ENCODE measurements around the gene CELF2.
"Not testable (repeated sequence)": the region's sequence is repeated elsewhere in the genome, so short reads cannot be mapped to it uniquely, and the experiment has no call there.

Gene CELF2

DNA sequence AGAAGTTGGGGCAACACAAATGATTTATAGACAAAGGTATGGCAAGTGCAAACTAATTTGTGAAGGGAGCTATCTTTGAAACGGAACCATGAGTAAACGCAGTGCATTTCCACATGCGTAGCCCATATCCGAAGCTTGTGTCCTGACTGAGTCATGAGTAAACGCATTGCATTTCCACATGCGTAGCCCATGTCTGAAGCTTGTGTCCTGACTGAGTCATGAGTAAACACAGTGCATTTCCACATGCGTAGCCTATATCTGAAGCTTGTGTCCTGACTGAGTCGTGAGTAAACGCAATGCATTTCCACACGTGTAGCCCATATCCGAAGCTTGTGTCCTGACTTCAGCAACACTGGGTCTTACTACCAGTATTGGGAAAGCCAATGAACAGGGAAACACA lies 95.0 kb downstream of the CELF2 start:
- Histone ChIP-seq H3K27ac (ENCODE audit: low read depth, low read length) (no peak overlapping the region), H3K4me3 (ENCODE audit: low read depth, low read length) (no peak overlapping the region), H3K79me2 (ENCODE audit: control insufficient read depth, insufficient read depth, low read length, unreplicated experiment) (no peaks in the 10 kb centered on the region), H2AFZ (ENCODE audit: low read length, unreplicated experiment) (no peak overlapping the region), H3K36me3 (ENCODE audit: insufficient read depth, low read length) (no peaks in the 10 kb centered on the region), H3K27me3 (ENCODE audit: insufficient read depth, low read length) (no peaks in the 10 kb centered on the region), H3K4me1 (ENCODE audit: control insufficient read depth, insufficient read depth, low read length, unreplicated experiment) (no peaks in the 10 kb centered on the region)

DNA sequence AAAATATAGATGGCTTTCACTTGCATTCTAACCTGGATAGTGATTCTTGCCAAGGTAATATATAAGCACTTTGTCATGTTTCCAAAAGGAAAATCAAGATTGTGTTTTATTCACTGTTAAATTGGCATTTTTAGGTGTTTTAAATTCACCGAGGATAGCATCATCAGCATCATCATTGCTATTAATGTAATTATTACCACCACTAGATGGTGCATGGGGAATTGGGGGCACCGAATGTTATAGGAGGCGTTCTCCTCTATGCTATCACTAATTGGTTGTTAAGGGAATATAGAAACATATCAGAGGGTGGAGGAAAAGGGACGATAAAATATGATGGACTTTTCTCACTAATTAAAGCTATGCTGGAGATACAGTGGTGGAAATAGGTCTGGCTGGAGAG lies 95.5 kb downstream of the CELF2 start:
- Histone ChIP-seq H3K4me3 (ENCODE audit: low read depth, low read length) (no peak overlapping the region), H3K27ac (ENCODE audit: low read depth, low read length) (no peak overlapping the region), H3K4me1 (ENCODE audit: control insufficient read depth, insufficient read depth, low read length, unreplicated experiment) (no peaks in the 10 kb centered on the region), H3K79me2 (ENCODE audit: control insufficient read depth, insufficient read depth, low read length, unreplicated experiment) (no peaks in the 10 kb centered on the region), H2AFZ (ENCODE audit: low read length, unreplicated experiment) (no peak overlapping the region), H3K36me3 (ENCODE audit: insufficient read depth, low read length) (no peaks in the 10 kb centered on the region), H3K27me3 (ENCODE audit: insufficient read depth, low read length) (no peaks in the 10 kb centered on the region)

DNA sequence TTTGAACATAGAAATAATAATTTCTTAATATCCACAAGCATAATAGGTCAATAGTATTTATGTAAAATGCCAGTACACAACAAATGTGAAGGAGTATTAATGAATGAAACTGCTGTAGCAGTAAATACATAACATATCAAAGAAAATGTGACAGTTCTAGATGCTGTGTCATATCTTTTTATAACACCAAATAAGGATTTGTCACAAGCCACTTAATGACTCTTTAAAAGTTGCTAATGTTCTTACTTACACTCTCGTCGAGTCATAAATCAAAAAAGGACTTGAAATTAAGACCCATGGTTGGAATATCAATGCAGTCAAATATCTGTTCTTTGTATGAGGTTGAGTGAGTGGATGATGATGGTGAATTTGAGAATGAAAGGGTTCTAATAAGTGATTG lies 96.6 kb downstream of the CELF2 start:
- no peak overlapping the region for H3K4me3 ChIP-seq (ENCODE audit: low read depth, low read length)
- H3K27me3 ChIP-seq (ENCODE audit: insufficient read depth, low read length) = no peaks in the 10 kb centered on the region
- H3K4me1 ChIP-seq (ENCODE audit: control insufficient read depth, insufficient read depth, low read length, unreplicated experiment) = no peaks in the 10 kb centered on the region
- no peaks in the 10 kb centered on the region for H3K79me2 ChIP-seq (ENCODE audit: control insufficient read depth, insufficient read depth, low read length, unreplicated experiment)
- H2AFZ ChIP-seq (ENCODE audit: low read length, unreplicated experiment) = no peak overlapping the region
- no peak overlapping the region for H3K27ac ChIP-seq (ENCODE audit: low read depth, low read length)
- no peaks in the 10 kb centered on the region for H3K36me3 ChIP-seq (ENCODE audit: insufficient read depth, low read length)

DNA sequence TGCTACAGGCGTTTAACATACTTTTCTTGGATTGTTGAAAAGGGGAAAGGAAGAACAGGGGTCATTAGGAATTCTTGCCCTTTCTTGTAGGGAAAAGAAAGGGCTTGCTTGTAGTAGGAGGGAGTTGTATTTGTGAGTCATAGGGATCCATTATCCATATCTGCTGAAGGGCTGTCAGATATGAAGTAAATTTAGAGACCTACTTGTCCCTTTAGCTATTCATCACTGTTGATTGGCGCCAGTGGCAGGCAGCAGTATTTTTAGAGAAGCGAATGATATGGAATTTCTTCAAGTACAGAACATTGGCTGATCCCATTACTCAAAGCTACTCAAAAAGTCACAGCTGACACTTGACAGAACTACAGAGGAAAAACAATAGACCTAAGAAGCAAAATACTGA lies 97.7 kb downstream of the CELF2 start:
- Histone ChIP-seq H3K79me2 (ENCODE audit: control insufficient read depth, insufficient read depth, low read length, unreplicated experiment) (no peaks in the 10 kb centered on the region), H3K27ac (ENCODE audit: low read depth, low read length) (no peak overlapping the region), H3K4me1 (ENCODE audit: control insufficient read depth, insufficient read depth, low read length, unreplicated experiment) (no peaks in the 10 kb centered on the region), H2AFZ (ENCODE audit: low read length, unreplicated experiment) (no peak overlapping the region), H3K27me3 (ENCODE audit: insufficient read depth, low read length) (no peaks in the 10 kb centered on the region), H3K36me3 (ENCODE audit: insufficient read depth, low read length) (no peaks in the 10 kb centered on the region), H3K4me3 (ENCODE audit: low read depth, low read length) (no peak overlapping the region)

DNA sequence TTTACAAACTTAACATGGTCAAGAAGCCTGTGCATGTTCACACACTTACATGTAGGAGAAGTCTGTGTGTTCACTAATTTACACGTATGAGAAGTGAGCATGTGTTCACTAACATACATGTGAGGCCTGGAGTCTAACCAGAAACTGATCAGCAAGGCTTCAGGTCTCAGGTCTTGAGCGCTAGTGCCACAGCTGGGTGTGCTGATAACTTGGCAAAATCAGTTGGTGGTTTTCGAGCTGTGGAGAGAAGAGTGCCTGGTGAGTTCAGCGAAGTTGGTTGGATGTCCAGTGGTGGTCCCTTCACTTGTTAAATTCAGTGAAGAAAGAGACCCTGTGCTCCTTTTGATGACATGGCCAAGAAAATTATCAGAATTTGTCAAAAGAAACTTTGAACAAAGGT lies 98.7 kb downstream of the CELF2 start:
- no peak overlapping the region for H3K4me3 ChIP-seq (ENCODE audit: low read depth, low read length)
- no peak overlapping the region for H3K27ac ChIP-seq (ENCODE audit: low read depth, low read length)
- H3K36me3 ChIP-seq (ENCODE audit: insufficient read depth, low read length) = no peaks in the 10 kb centered on the region
- H2AFZ ChIP-seq (ENCODE audit: low read length, unreplicated experiment) = no peak overlapping the region
- H3K27me3 ChIP-seq (ENCODE audit: insufficient read depth, low read length) = no peaks in the 10 kb centered on the region
- H3K79me2 ChIP-seq (ENCODE audit: control insufficient read depth, insufficient read depth, low read length, unreplicated experiment) = no peaks in the 10 kb centered on the region
- no peaks in the 10 kb centered on the region for H3K4me1 ChIP-seq (ENCODE audit: control insufficient read depth, insufficient read depth, low read length, unreplicated experiment)

DNA sequence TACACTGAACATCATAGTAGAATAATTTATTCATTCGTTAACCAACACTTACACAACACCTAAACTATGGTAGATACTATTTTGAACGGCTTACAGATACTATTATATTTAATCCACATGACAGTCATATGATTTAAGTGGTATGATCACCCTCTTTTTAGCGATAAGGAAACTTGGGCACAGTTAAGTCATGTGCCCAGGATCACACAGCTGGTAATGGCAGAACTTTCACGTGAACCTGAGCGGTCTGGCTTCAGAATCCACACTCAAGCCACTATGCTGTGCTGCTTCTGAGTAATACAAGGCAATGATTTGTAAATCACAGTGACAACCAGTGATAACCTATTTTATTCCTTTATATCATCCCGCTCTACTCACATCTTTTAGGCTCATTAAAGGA lies 99.1 kb downstream of the CELF2 start:
- no peaks in the 10 kb centered on the region for H3K79me2 ChIP-seq (ENCODE audit: control insufficient read depth, insufficient read depth, low read length, unreplicated experiment)
- H3K4me1 ChIP-seq (ENCODE audit: control insufficient read depth, insufficient read depth, low read length, unreplicated experiment) = no peaks in the 10 kb centered on the region
- H2AFZ ChIP-seq (ENCODE audit: low read length, unreplicated experiment) = no peak overlapping the region
- H3K4me3 ChIP-seq (ENCODE audit: low read depth, low read length) = no peak overlapping the region
- H3K36me3 ChIP-seq (ENCODE audit: insufficient read depth, low read length) = no peaks in the 10 kb centered on the region
- H3K27ac ChIP-seq (ENCODE audit: low read depth, low read length) = no peak overlapping the region
- H3K27me3 ChIP-seq (ENCODE audit: insufficient read depth, low read length) = no peaks in the 10 kb centered on the region

DNA sequence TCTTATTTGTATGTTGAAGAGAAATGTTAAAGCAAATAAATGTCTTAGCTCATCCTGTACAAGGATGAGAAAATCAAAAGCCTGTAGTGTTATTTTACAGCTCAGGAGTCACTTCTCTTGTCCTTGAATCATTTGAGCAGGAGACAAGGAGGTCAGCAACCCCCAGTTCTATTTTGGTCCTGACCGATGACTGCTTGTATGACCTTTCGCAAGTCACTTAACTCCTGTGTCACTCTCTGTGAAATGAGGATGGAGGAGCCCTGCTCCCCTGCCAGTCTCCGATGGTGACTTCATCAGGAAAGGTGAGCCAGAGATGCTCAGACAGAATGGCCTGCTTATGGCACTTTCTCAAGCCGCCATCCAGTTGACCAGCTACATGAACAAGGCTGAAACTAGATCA lies 101.0 kb downstream of the CELF2 start:
- H3K4me1 ChIP-seq (ENCODE audit: control insufficient read depth, insufficient read depth, low read length, unreplicated experiment) = no peaks in the 10 kb centered on the region

DNA sequence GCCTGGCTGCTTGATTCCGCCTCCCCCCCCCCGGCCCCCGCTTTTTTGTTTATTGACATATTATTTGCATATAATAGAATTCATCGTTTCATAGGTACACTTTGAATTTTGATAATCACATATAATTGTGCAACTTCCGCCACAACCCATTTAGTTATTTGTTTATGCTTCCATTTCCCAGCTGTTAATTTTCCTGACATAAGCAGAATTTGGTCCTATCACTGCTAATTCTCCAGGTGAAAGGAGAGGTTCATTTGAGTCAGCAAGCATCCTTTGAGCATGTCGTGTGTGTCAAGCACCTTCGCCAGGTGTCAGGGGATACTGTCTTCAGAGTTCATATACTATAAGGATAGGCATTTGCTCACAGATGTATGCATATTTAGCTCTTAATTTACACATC lies 102.2 kb downstream of the CELF2 start:
- H3K36me3 ChIP-seq (ENCODE audit: insufficient read depth, low read length) = no peaks in the 10 kb centered on the region

More for the DNA sequence above, 101.0 kb downstream of the CELF2 start:
- no peaks in the 10 kb centered on the region for H3K27me3 ChIP-seq (ENCODE audit: insufficient read depth, low read length)
- no peak overlapping the region for H3K27ac ChIP-seq (ENCODE audit: low read depth, low read length)
- no peaks in the 10 kb centered on the region for H3K79me2 ChIP-seq (ENCODE audit: control insufficient read depth, insufficient read depth, low read length, unreplicated experiment)
- no peak overlapping the region for H2AFZ ChIP-seq (ENCODE audit: low read length, unreplicated experiment)
- no peaks in the 10 kb centered on the region for H3K36me3 ChIP-seq (ENCODE audit: insufficient read depth, low read length)
- H3K4me3 ChIP-seq (ENCODE audit: low read depth, low read length) = no peak overlapping the region

DNA sequence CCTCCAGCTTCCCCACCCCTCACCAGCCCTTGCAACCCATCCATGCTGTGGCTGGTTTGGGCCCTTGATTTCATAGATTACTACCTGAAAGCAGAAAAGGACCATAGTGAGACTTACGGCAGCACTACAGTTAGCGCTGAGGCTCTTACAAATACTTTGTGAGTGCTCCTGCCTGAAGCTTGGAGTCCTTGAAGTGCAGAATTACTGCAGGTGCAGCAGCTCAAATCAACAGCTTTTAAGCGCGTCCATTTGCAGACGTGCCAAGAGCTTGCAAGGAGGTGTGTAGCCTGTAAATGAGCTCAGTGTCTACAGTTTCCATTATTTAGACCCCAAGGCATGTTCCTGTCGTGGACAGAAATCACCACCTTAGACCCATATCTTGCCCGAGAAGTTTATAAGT lies 103.0 kb downstream of the CELF2 start:
- no peaks in the 10 kb centered on the region for H3K79me2 ChIP-seq (ENCODE audit: control insufficient read depth, insufficient read depth, low read length, unreplicated experiment)
- H3K27ac ChIP-seq (ENCODE audit: low read depth, low read length) = no peak overlapping the region
- H3K4me1 ChIP-seq (ENCODE audit: control insufficient read depth, insufficient read depth, low read length, unreplicated experiment) = no peaks in the 10 kb centered on the region
- H3K36me3 ChIP-seq (ENCODE audit: insufficient read depth, low read length) = no peaks in the 10 kb centered on the region
- H3K27me3 ChIP-seq (ENCODE audit: insufficient read depth, low read length) = no peaks in the 10 kb centered on the region
- no peak overlapping the region for H3K4me3 ChIP-seq (ENCODE audit: low read depth, low read length)
- no peak overlapping the region for H2AFZ ChIP-seq (ENCODE audit: low read length, unreplicated experiment)

More for the DNA sequence above, 102.2 kb downstream of the CELF2 start:
- H3K27me3 ChIP-seq (ENCODE audit: insufficient read depth, low read length) = no peaks in the 10 kb centered on the region
- H3K27ac ChIP-seq (ENCODE audit: low read depth, low read length) = no peak overlapping the region
- H2AFZ ChIP-seq (ENCODE audit: low read length, unreplicated experiment) = no peak overlapping the region
- no peak overlapping the region for H3K4me3 ChIP-seq (ENCODE audit: low read depth, low read length)
- H3K79me2 ChIP-seq (ENCODE audit: control insufficient read depth, insufficient read depth, low read length, unreplicated experiment) = no peaks in the 10 kb centered on the region
- H3K4me1 ChIP-seq (ENCODE audit: control insufficient read depth, insufficient read depth, low read length, unreplicated experiment) = no peaks in the 10 kb centered on the region

DNA sequence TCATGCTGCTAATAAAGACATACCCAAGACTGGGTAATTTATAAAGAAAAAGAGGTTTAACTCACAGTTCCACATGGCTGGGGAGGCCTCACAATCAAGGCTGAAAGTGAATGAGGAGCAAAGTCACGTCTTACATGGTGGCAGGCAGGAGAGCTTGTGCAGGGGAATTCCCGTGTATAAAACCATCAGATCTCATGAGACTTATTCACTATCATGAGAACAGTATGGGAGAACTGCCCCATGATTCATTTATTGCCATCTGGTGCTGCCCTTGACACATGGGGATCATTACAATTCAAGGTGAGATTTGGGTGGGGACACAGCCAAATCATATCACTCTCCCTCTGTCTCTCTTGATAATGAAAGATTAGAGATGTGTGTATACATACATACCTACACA lies 106.2 kb downstream of the CELF2 start:
- H3K4me1 ChIP-seq (ENCODE audit: control insufficient read depth, insufficient read depth, low read length, unreplicated experiment) = not testable (repeated sequence)

DNA sequence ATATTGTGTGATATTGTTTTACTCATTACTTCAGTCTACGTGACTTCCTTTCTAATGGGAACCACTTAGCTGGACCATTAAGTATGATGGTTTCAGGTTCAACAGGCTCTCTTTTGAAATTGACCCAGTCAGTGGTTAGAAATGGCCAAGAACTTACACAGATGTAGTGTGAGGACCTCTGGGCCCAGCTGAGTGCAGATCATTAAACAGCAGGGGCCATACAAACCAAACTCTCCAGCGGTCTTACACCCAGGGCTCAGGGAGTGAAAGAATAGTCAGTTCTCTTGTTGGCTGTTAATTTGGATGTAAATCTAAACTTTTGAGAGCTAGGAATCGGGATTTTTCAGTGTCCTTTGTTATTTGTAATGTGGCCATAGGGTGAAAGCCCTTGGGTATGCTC lies 107.3 kb downstream of the CELF2 start:
- Histone ChIP-seq H3K27me3 (ENCODE audit: insufficient read depth, low read length) (no peaks in the 10 kb centered on the region), H3K27ac (ENCODE audit: low read depth, low read length) (no peak overlapping the region), H3K36me3 (ENCODE audit: insufficient read depth, low read length) (no peaks in the 10 kb centered on the region), H3K79me2 (ENCODE audit: control insufficient read depth, insufficient read depth, low read length, unreplicated experiment) (no peaks in the 10 kb centered on the region), H3K4me3 (ENCODE audit: low read depth, low read length) (no peak overlapping the region), H2AFZ (ENCODE audit: low read length, unreplicated experiment) (no peak overlapping the region), H3K4me1 (ENCODE audit: control insufficient read depth, insufficient read depth, low read length, unreplicated experiment) (no peaks in the 10 kb centered on the region)

More for the DNA sequence above, 106.2 kb downstream of the CELF2 start:
- not testable (repeated sequence) for H3K27ac ChIP-seq (ENCODE audit: low read depth, low read length); H3K27me3 ChIP-seq (ENCODE audit: insufficient read depth, low read length); H3K36me3 ChIP-seq (ENCODE audit: insufficient read depth, low read length); H3K4me3 ChIP-seq (ENCODE audit: low read depth, low read length); H3K79me2 ChIP-seq (ENCODE audit: control insufficient read depth, insufficient read depth, low read length, unreplicated experiment); H2AFZ ChIP-seq (ENCODE audit: low read length, unreplicated experiment)

DNA sequence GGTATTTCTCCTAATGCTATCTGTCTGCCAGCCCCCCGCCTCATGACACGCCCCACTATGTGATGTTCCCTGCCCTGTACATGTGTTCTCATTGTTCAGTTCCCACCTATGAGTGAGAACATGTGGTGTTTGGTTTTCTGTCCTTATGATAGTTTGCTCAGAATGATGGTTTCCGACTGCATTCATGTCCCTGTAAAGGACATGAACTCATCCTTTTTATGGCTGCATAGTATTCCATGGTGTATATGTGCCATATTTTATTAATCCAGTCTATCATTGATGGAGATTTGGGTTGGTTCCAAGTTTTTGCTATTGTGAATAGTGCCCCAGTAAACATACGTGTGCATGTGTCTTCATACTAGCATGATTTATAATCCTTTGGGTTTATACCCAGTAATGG lies 109.3 kb downstream of the CELF2 start:
- not testable (repeated sequence) for H2AFZ ChIP-seq (ENCODE audit: low read length, unreplicated experiment); H3K4me1 ChIP-seq (ENCODE audit: control insufficient read depth, insufficient read depth, low read length, unreplicated experiment); H3K27ac ChIP-seq (ENCODE audit: low read depth, low read length); H3K27me3 ChIP-seq (ENCODE audit: insufficient read depth, low read length); H3K79me2 ChIP-seq (ENCODE audit: control insufficient read depth, insufficient read depth, low read length, unreplicated experiment); H3K36me3 ChIP-seq (ENCODE audit: insufficient read depth, low read length); H3K4me3 ChIP-seq (ENCODE audit: low read depth, low read length)

Measured in ACC112 (cell line).